HEK293 (cell line): ENCODE results near the gene HSD17B14.

Experiments used
- MZF1 ChIP-seq: fragments of 450-650 bp; formaldehyde crosslinking; IDR thresholded peaks from 2 replicates; pipeline ENCODE4 v1.5.1; 2017; ENCODE audit warnings: missing biosample characterization, missing genetic modification characterization, borderline replicate concordance
- ZNF274 ChIP-seq, 2 experiments: fragments of 200-500 bp in 1 of 2; fragments of 450-650 bp in 1 of 2; sonication (Bioruptor generic) in 1 of 2; formaldehyde crosslinking in 1 of 2; IDR thresholded peaks; 2 replicates each; pipeline versions ENCODE4 v1.5.1 to v1.6.1; 2014 to 2016; ENCODE audit warnings: borderline replicate concordance in 1 of 2, inconsistent platforms in 1 of 2, low read length in 1 of 2, missing biosample characterization in 1 of 2, missing genetic modification characterization in 1 of 2
- ZNF311 ChIP-seq: fragments of 450-650 bp; formaldehyde crosslinking; IDR thresholded peaks from 2 replicates; pipeline ENCODE4 v1.5.1; 2017; ENCODE audit warnings: missing biosample characterization, missing genetic modification characterization, borderline replicate concordance
- ZNF624 ChIP-seq: fragments of 450-650 bp; formaldehyde crosslinking; IDR thresholded peaks from 2 replicates; pipeline ENCODE4 v1.5.1; 2017; ENCODE audit warnings: missing biosample characterization, missing genetic modification characterization
- TF ChIP-seq, protein P1 (sequence below): fragments of 450-650 bp; formaldehyde crosslinking; IDR thresholded peaks from 2 replicates; pipeline ENCODE4 v1.5.1; 2016; ENCODE audit warnings: missing biosample characterization, missing genetic modification characterization
- TF ChIP-seq, protein P2 (sequence below): sonication (generic); formaldehyde crosslinking; IDR thresholded peaks from 2 replicates; pipeline ENCODE4 v1.8.1; 2022; ENCODE audit warnings: mild to moderate bottlenecking, moderate library complexity, missing genetic modification reagents

DNA sequence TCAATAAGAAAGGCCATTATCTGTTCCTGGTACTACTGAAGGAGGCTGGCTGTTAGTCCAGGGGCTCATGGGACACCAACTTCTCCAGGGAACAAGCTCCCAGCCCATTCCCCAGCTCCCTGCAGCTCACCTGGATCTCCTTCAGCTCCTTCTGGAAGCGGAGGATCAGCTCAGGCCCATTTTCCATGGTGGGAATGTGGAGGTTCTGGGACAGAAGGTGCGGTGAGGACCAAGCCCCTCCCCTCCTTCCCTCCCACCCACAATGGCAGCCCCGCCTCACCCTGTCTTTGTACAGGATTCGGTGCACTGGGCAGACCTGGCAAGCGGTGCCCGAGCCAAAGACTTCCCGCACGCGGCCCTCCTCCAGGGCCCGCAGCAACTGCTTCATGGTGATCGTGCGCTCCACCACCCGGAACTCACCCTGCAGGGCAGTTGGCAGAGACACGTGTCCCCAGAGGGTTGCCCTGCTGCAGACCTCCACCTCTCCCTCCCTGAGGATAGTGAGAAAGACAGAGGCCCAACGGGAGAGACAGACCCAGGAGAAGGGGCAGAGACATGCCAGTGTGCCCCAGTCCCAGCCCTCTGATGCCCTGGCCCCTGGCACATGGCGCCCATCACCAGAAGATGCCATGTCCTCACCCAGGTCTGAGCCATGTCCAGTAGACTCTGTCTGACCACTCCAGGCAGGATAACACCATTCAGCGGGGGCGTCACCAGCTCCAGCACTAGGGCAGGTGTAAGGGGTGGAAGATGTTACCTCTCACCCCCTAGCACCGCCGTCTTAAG is 39.8 kb downstream of the HSD17B14 start:
- TF ChIP-seq, protein P1, sequence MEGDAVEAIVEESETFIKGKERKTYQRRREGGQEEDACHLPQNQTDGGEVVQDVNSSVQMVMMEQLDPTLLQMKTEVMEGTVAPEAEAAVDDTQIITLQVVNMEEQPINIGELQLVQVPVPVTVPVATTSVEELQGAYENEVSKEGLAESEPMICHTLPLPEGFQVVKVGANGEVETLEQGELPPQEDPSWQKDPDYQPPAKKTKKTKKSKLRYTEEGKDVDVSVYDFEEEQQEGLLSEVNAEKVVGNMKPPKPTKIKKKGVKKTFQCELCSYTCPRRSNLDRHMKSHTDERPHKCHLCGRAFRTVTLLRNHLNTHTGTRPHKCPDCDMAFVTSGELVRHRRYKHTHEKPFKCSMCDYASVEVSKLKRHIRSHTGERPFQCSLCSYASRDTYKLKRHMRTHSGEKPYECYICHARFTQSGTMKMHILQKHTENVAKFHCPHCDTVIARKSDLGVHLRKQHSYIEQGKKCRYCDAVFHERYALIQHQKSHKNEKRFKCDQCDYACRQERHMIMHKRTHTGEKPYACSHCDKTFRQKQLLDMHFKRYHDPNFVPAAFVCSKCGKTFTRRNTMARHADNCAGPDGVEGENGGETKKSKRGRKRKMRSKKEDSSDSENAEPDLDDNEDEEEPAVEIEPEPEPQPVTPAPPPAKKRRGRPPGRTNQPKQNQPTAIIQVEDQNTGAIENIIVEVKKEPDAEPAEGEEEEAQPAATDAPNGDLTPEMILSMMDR (tag by site-specific recombination): no peak
- TF ChIP-seq MZF1 (tag by site-specific recombination): no peak
- TF ChIP-seq ZNF624 (tag by site-specific recombination): no peak
- TF ChIP-seq ZNF311 (tag by site-specific recombination): no peak
- no peak for TF ChIP-seq ZNF274 (IDR thresholded peaks at IDR 0.05; ENCODE audit: low read length)
- TF ChIP-seq ZNF274 (tag by site-specific recombination; IDR thresholded peaks at IDR 0.05; ENCODE audit: borderline replicate concordance): no peak
- TF ChIP-seq, protein P2, sequence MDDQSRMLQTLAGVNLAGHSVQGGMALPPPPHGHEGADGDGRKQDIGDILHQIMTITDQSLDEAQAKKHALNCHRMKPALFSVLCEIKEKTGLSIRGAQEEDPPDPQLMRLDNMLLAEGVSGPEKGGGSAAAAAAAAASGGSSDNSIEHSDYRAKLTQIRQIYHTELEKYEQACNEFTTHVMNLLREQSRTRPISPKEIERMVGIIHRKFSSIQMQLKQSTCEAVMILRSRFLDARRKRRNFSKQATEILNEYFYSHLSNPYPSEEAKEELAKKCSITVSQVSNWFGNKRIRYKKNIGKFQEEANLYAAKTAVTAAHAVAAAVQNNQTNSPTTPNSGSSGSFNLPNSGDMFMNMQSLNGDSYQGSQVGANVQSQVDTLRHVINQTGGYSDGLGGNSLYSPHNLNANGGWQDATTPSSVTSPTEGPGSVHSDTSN (CRISPR knock-in tag): no peak
